Measurements from ENCODE around the gene KATNB1. TPM values are rescaled to one million over a fixed set of nuclear protein-coding genes. Genes with fewer than 3 reads are reported as not detected.

Gene KATNB1
- polyA plus RNA-seq, 1 experiment: 10.7 TPM

DNA sequence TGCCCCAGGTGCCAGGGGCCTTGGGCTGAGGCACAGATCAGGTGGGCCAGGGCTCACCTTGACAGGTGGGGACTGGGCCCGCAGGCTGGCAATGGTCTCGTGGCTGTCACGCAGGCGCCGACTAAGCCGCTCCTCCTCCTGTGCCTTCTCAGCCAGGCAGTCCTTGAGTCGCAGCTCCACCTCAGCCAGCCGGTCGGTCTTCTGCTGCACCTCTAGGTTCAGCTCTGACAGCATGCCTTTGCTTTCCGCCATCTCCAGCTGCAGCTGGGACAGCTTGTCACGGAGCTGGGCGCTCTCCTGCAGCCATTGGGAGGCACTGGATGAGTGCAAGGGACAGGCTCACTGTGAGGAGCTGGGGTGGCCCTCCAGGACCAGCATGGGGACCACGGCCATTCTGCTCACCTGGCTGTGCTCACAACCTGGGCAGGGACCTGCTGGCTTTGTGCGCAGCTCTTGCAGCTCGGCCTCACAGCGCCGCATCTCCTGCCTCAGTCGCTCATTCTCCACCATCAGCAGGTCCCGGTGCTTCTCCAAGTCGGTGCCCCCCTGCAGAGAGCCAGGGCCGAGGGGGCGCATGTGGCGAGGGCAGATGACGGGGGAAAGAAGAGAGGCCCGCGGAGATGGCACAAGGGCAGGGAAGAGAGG, 35.7 kb downstream of the KATNB1 start:
- no peaks in the 10 kb centered on the region for H3K27me3 ChIP-seq (ENCODE audit: control insufficient read depth, insufficient read depth, low read length)
- H3K27ac ChIP-seq (ENCODE audit: low read depth, low read length): no peak overlapping the region
- POLR2A ChIA-PET: no interaction called here
- TF ChIP-seq, protein P1, sequence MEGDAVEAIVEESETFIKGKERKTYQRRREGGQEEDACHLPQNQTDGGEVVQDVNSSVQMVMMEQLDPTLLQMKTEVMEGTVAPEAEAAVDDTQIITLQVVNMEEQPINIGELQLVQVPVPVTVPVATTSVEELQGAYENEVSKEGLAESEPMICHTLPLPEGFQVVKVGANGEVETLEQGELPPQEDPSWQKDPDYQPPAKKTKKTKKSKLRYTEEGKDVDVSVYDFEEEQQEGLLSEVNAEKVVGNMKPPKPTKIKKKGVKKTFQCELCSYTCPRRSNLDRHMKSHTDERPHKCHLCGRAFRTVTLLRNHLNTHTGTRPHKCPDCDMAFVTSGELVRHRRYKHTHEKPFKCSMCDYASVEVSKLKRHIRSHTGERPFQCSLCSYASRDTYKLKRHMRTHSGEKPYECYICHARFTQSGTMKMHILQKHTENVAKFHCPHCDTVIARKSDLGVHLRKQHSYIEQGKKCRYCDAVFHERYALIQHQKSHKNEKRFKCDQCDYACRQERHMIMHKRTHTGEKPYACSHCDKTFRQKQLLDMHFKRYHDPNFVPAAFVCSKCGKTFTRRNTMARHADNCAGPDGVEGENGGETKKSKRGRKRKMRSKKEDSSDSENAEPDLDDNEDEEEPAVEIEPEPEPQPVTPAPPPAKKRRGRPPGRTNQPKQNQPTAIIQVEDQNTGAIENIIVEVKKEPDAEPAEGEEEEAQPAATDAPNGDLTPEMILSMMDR (IDR thresholded peaks at IDR 0.05; ENCODE audit: low read depth, low read length): no peak
- CTCF ChIA-PET: no interaction called here
- no peak overlapping the region for H3K4me3 ChIP-seq (ENCODE audit: low read depth, low read length)
- no peak for DNase-seq (ENCODE audit: low read depth, low spot score)
- H3K9me3 ChIP-seq (ENCODE audit: control insufficient read depth, insufficient read depth, low read length): no peaks in the 10 kb centered on the region

DNA sequence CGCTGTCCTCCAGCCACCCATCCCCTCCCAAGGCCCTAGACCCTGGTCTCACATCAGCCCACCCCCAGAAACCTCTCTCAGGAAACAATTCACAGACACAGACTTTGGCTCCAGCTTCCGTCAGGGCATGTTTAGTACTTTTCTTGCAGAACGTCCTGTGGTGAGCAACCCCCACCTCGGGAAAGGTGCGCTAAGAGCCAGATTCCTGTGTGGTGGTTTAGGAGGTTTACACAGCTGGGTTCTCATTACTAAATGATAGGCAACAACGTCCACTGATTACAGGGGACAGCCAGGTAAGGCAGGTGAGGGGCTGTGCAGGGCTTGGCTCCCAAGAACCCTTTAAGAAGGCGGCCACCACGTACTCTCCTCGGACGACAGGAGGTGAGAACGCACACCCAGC, 37.4 kb downstream of the KATNB1 start:
- H3K4me3 ChIP-seq (ENCODE audit: low read depth, low read length): no peak overlapping the region
- POLR2A ChIA-PET: no interaction called here
- TF ChIP-seq, protein P1 (IDR thresholded peaks at IDR 0.05; ENCODE audit: low read depth, low read length): no peak
- no peaks in the 10 kb centered on the region for H3K27me3 ChIP-seq (ENCODE audit: control insufficient read depth, insufficient read depth, low read length)
- H3K27ac ChIP-seq (ENCODE audit: low read depth, low read length): no peak overlapping the region
- CTCF ChIA-PET: interaction anchor here (1.4 kb wide), 1 partner anchor 91 kb away, joined by 3 read pairs; no protein-coding TSS in a partner anchor
- H3K9me3 ChIP-seq (ENCODE audit: control insufficient read depth, insufficient read depth, low read length): no peaks in the 10 kb centered on the region
- DNase-seq (ENCODE audit: low read depth, low spot score): no peak

DNA sequence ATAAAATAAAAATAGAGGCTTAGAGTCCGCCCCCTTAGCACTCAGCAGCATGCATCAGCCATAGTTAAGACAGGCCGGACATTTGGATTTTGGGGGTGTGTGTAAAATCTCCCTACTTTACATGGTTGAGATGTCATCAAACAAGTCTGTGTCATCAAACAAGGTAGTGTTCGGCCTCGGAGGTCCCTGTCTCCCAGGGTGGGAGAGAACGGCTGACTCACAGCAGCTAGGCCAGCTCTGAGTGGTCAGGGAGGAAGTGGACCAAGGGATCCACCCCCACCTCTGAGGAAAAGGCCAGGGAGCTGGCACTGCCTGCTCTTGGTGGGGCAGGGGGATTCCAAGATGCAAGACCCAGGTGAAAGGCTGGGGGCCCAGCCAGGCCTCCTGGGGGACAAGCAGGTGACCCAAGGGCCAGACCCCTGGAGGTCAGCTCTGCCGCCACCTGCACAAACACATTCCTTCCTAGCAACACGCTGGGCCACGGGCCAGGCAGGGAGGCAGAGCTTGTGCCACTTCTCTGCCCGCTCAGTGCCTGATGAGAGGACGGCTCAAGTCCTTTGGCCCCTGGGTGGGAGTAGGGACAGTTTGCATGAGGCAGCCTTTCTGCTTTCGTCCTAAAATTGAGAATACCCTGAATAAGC, 38.2 kb downstream of the KATNB1 start:
- DNase-seq (ENCODE audit: low read depth, low spot score): no peak
- no peaks in the 10 kb centered on the region for H3K9me3 ChIP-seq (ENCODE audit: control insufficient read depth, insufficient read depth, low read length)
- TF ChIP-seq, protein P1 (IDR thresholded peaks at IDR 0.05; ENCODE audit: low read depth, low read length): no peak
- no peak overlapping the region for H3K4me3 ChIP-seq (ENCODE audit: low read depth, low read length)
- ChIA-PET CTCF (interaction anchor here (1.4 kb wide), 1 partner anchor 90 kb away, joined by 3 read pairs; no protein-coding TSS in a partner anchor), POLR2A (no interaction called here)
- H3K27ac ChIP-seq (ENCODE audit: low read depth, low read length): no peak overlapping the region
- no peaks in the 10 kb centered on the region for H3K27me3 ChIP-seq (ENCODE audit: control insufficient read depth, insufficient read depth, low read length)

DNA sequence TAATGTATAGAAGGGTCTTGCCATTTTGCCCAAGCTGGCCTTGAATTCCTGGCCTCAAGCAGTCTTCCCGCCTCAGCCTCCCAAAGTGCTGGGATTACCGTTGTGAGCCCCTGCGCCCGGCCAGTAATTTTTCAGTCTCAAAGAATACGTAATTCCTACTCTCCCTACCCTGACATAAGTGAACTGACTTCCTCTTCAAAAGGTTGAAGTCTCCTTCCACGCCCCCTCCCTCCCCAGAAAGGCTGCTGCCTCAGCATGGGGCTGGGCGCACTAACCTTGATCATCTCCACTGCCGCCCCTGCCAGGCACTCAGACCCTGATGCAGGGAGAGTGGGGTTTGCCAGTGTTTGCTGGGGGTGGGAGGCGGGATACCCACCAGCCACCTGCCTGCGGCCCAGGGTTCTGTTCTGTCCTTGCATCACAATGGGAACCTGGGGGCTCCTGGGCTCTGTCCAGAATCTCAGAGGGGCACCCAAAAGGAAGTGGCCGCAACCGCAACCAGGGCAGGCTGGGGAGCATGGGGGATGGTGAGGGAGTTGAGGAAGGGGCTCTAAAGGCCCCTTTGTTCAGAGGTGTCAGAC, 39.2 kb downstream of the KATNB1 start:
- CTCF ChIA-PET: no interaction called here
- TF ChIP-seq, protein P1 (IDR thresholded peaks at IDR 0.05; ENCODE audit: low read depth, low read length): no peak
- Histone ChIP-seq H3K9me3 (ENCODE audit: control insufficient read depth, insufficient read depth, low read length) (no peaks in the 10 kb centered on the region), H3K27me3 (ENCODE audit: control insufficient read depth, insufficient read depth, low read length) (no peaks in the 10 kb centered on the region), H3K27ac (ENCODE audit: low read depth, low read length) (no peak overlapping the region), H3K4me3 (ENCODE audit: low read depth, low read length) (no peak overlapping the region)
- POLR2A ChIA-PET: no interaction called here
- DNase-seq (ENCODE audit: low read depth, low spot score): no peak
